ENCODE results near the gene CLIC5.

GRCh38 chr6:45845567-45845966 is 170.1 kb downstream of the CLIC5 start:
- no peak for TF ChIP-seq CTCF (IDR thresholded peaks at IDR 0.05; ENCODE audit: control extremely low read depth in 1 of 3, insufficient read depth in 1 of 3, low read depth in 1 of 3, low read length in 3 of 3)
- TF ChIP-seq POLR2AphosphoS5 (IDR thresholded peaks at IDR 0.05; ENCODE audit: low read depth, low read length), result no peak
- no peak for TF ChIP-seq TAF1 (IDR thresholded peaks at IDR 0.05; ENCODE audit: low read depth, low read length)
- TF ChIP-seq CEBPB (IDR thresholded peaks at IDR 0.05; ENCODE audit: low read depth, low read length), result no peak
- no peak for TF ChIP-seq EZH2 (IDR thresholded peaks at IDR 0.05; ENCODE audit: low read depth, low read length, severe bottlenecking)
- no peak for TF ChIP-seq HDAC6 (IDR thresholded peaks at IDR 0.05; ENCODE audit: low read depth, low read length)
- no peak for TF ChIP-seq RAD21 (IDR thresholded peaks at IDR 0.05 in 1 of 2, conservative IDR thresholded peaks at IDR 0.05 in 1 of 2; ENCODE audit: low read depth in 2 of 2, low read length in 2 of 2)

All from H1 (cell line).